T-helper 17 cell (primary cell): ENCODE data around the gene SERPINA9. TPM values are rescaled to one million over a fixed set of nuclear protein-coding genes. Genes with fewer than 3 reads are reported as not detected.

Experiments used
- ATAC-seq: fragments of 150-1000 bp; cut with Tn5 transposase; 2 replicates; pipeline ENCODE4 v1.10.0; 2021; ENCODE audit warnings: mild to moderate bottlenecking, moderate library complexity
- DNase-seq, 3 donors: peaks; one replicate each; pipeline versions ENCODE4 v3.0.0 to v3.0.0-alpha.2; 2020 to 2021
- H3K9me3 ChIP-seq: one replicate; pipeline ENCODE4 v1.7.0; 2013; ENCODE audit warnings: low read length, mild to moderate bottlenecking; ENCODE audit not compliant: control insufficient read depth, poor library complexity, severe bottlenecking
- H3K27ac Mint-ChIP-seq: one replicate; pipeline ENCODE4 v1.8.0; 2022; ENCODE audit warnings: mild to moderate bottlenecking, moderate library complexity, mixed read lengths
- H3K27me3 Mint-ChIP-seq: one replicate; pipeline ENCODE4 v1.8.0; 2022; ENCODE audit warnings: mixed read lengths
- H3K36me3 Mint-ChIP-seq: one replicate; pipeline ENCODE4 v1.8.0; 2022; ENCODE audit warnings: low read depth, mixed read lengths
- H3K4me1 Mint-ChIP-seq: one replicate; pipeline ENCODE4 v1.8.0; 2022; ENCODE audit warnings: mild to moderate bottlenecking, mixed read lengths
- H3K4me3 Mint-ChIP-seq: one replicate; pipeline ENCODE4 v1.8.0; 2022; ENCODE audit warnings: mild to moderate bottlenecking, moderate library complexity, mixed read lengths
- total RNA-seq, 4 donors: library from RNA in 2 of 4; stranded (reverse) in 2 of 4; gene quantifications; one replicate each; pipeline ENCODE4 v1.2.3 and lab custom pipeline; 2022 to 2026

The SERPINA9 gene
- total RNA-seq, 2 donors from 2014 or later: not detected

- H3K9me3 ChIP-seq: no peaks in the 10 kb centered on the region
- Mint-ChIP-seq H3K36me3 (peaks cover under 1% of the 10 kb centered on the region), H3K27me3 (peaks cover 49% of the 10 kb centered on the region), H3K4me3 (no peak overlapping the region), H3K27ac (no peak overlapping the region), H3K4me1 (no peaks in the 10 kb centered on the region)
- ATAC-seq (no peak), DNase-seq (no peak)
Measured at GRCh38 chr14:94505206-94505605, 29.2 kb upstream of the SERPINA9 start.

GRCh38 chr14:94501588-94502516, 25.9 kb upstream of the SERPINA9 start:
- Mint-ChIP-seq H3K36me3 (peaks cover 3% of the 10 kb centered on the region), H3K27ac (no peak overlapping the region), H3K4me1 (no peaks in the 10 kb centered on the region), H3K4me3 (no peak overlapping the region), H3K27me3 (peaks cover 55% of the 10 kb centered on the region)
- H3K9me3 ChIP-seq: no peaks in the 10 kb centered on the region
- ATAC-seq (no peak), DNase-seq (no peak)

- Mint-ChIP-seq H3K36me3 (peaks cover 3% of the 10 kb centered on the region), H3K4me3 (peak overlapping the region; percentile 49), H3K27ac (no peak overlapping the region), H3K27me3 (peaks cover 39% of the 10 kb centered on the region), H3K4me1 (no peaks in the 10 kb centered on the region)
- ATAC-seq: no peak
- no peaks in the 10 kb centered on the region for H3K9me3 ChIP-seq
- no peak for DNase-seq
Measured at GRCh38 chr14:94500264-94500663, 24.3 kb upstream of the SERPINA9 start.

- H3K9me3 ChIP-seq: no peaks in the 10 kb centered on the region
- Mint-ChIP-seq H3K4me1 (no peaks in the 10 kb centered on the region), H3K27ac (no peak overlapping the region), H3K4me3 (no peak overlapping the region), H3K27me3 (peaks cover 37% of the 10 kb centered on the region), H3K36me3 (peaks cover 3% of the 10 kb centered on the region)
- no peak for DNase-seq
- no peak for ATAC-seq
Measured at GRCh38 chr14:94499673-94500072, 23.7 kb upstream of the SERPINA9 start.

GRCh38 chr14:94498215-94498614, 22.2 kb upstream of the SERPINA9 start:
- H3K9me3 ChIP-seq: no peaks in the 10 kb centered on the region
- no peak for DNase-seq
- Mint-ChIP-seq H3K27me3 (peaks cover 44% of the 10 kb centered on the region), H3K4me1 (no peaks in the 10 kb centered on the region), H3K4me3 (no peak overlapping the region), H3K27ac (no peak overlapping the region), H3K36me3 (peaks cover 3% of the 10 kb centered on the region)
- ATAC-seq: no peak

- no peaks in the 10 kb centered on the region for H3K9me3 ChIP-seq
- Mint-ChIP-seq H3K36me3 (peaks cover under 1% of the 10 kb centered on the region), H3K4me1 (no peaks in the 10 kb centered on the region), H3K4me3 (no peak overlapping the region), H3K27ac (no peak overlapping the region), H3K27me3 (peaks cover 20% of the 10 kb centered on the region)
- ATAC-seq: no peak
- DNase-seq: no peak
Measured at GRCh38 chr14:94494085-94494484, 18.1 kb upstream of the SERPINA9 start.

- no peaks in the 10 kb centered on the region for H3K4me1 Mint-ChIP-seq
- peaks cover 39% of the 10 kb centered on the region for H3K27me3 Mint-ChIP-seq
- H3K9me3 ChIP-seq: no peaks in the 10 kb centered on the region
- H3K27ac Mint-ChIP-seq: no peak overlapping the region
- ATAC-seq (no peak), DNase-seq (no peak)
- H3K4me3 Mint-ChIP-seq: no peak overlapping the region
- H3K36me3 Mint-ChIP-seq: peaks cover 2% of the 10 kb centered on the region
Measured at GRCh38 chr14:94491511-94491910, 15.5 kb upstream of the SERPINA9 start.

GRCh38 chr14:94489336-94489735, 13.3 kb upstream of the SERPINA9 start:
- ATAC-seq: no peak
- H3K36me3 Mint-ChIP-seq: peaks cover 4% of the 10 kb centered on the region

GRCh38 chr14:94486883-94487282, 10.9 kb upstream of the SERPINA9 start:
- ATAC-seq (no peak), DNase-seq (no peak)
- Mint-ChIP-seq H3K27me3 (peaks cover 56% of the 10 kb centered on the region), H3K4me3 (no peak overlapping the region), H3K27ac (no peak overlapping the region), H3K4me1 (peaks cover 8% of the 10 kb centered on the region), H3K36me3 (peaks cover 4% of the 10 kb centered on the region)
- H3K9me3 ChIP-seq: no peaks in the 10 kb centered on the region

More at GRCh38 chr14:94489336-94489735, 13.3 kb upstream of the SERPINA9 start:
- Mint-ChIP-seq H3K27me3 (peaks cover 50% of the 10 kb centered on the region), H3K27ac (no peak overlapping the region), H3K4me3 (no peak overlapping the region), H3K4me1 (peaks cover 5% of the 10 kb centered on the region)
- no peaks in the 10 kb centered on the region for H3K9me3 ChIP-seq
- no peak for DNase-seq

- ATAC-seq: peak; percentile 71
- Mint-ChIP-seq H3K27me3 (peaks cover 56% of the 10 kb centered on the region), H3K4me3 (peak overlapping the region; percentile 15), H3K36me3 (peaks cover 4% of the 10 kb centered on the region), H3K4me1 (peaks cover 8% of the 10 kb centered on the region), H3K27ac (peak overlapping the region; percentile 63)
- no peaks in the 10 kb centered on the region for H3K9me3 ChIP-seq
- peak in 2 of 3 donors; percentile 31 to 43 for DNase-seq
Measured at GRCh38 chr14:94485944-94486841, 10.2 kb upstream of the SERPINA9 start.

- no peaks in the 10 kb centered on the region for H3K9me3 ChIP-seq
- H3K27me3 Mint-ChIP-seq: peaks cover 56% of the 10 kb centered on the region
- H3K4me1 Mint-ChIP-seq: peaks cover 8% of the 10 kb centered on the region
- H3K36me3 Mint-ChIP-seq: peaks cover 4% of the 10 kb centered on the region
- no peak for ATAC-seq
- H3K4me3 Mint-ChIP-seq: no peak overlapping the region
- H3K27ac Mint-ChIP-seq: no peak overlapping the region
- no peak for DNase-seq
Measured at GRCh38 chr14:94484481-94484880, 8.5 kb upstream of the SERPINA9 start.

- ATAC-seq (no peak), DNase-seq (no peak)
- Mint-ChIP-seq H3K27me3 (peaks cover 50% of the 10 kb centered on the region), H3K36me3 (peaks cover 2% of the 10 kb centered on the region), H3K4me1 (peaks cover 8% of the 10 kb centered on the region), H3K4me3 (no peak overlapping the region), H3K27ac (no peak overlapping the region)
- no peaks in the 10 kb centered on the region for H3K9me3 ChIP-seq
Measured at GRCh38 chr14:94483729-94484275, 7.8 kb upstream of the SERPINA9 start.

- H3K4me1 Mint-ChIP-seq: peaks cover 8% of the 10 kb centered on the region
- peak overlapping the region; percentile 60 for H3K27ac Mint-ChIP-seq
- ATAC-seq: no peak
- peaks cover 2% of the 10 kb centered on the region for H3K9me3 ChIP-seq
- peaks cover 2% of the 10 kb centered on the region for H3K36me3 Mint-ChIP-seq
- H3K27me3 Mint-ChIP-seq: peaks cover 43% of the 10 kb centered on the region
- DNase-seq: no peak
- no peak overlapping the region for H3K4me3 Mint-ChIP-seq
Measured at GRCh38 chr14:94483071-94483451, 7.1 kb upstream of the SERPINA9 start.
